SU-DHL-6 (cell line): ENCODE results near the gene CNTNAP4.

Experiments used
- H2AFZ ChIP-seq: fragments of 200-600 bp; sonication (generic); 2 replicates; pipeline ENCODE4 v1.6.1; 2014; ENCODE audit warnings: low read depth, mild to moderate bottlenecking, moderate library complexity, mixed read lengths, antibody characterized with exemption, low read length; ENCODE audit not compliant: severe bottlenecking
- H3F3A ChIP-seq: fragments of 200-600 bp; shearing (Covaris generic); 2 replicates; pipeline ENCODE4 v1.6.0; 2016; ENCODE audit warnings: antibody characterized with exemption, mild to moderate bottlenecking; ENCODE audit not compliant: insufficient read depth
- H3K27ac ChIP-seq: fragments of 200-600 bp; sonication (generic); 2 replicates; pipeline ENCODE4 v1.5.1; 2016; ENCODE audit warnings: low read depth, mild to moderate bottlenecking, low read length, moderate library complexity, mixed read lengths
- H3K27me3 ChIP-seq: fragments of 200-600 bp; sonication (generic), shearing (Covaris generic); 2 replicates; pipeline ENCODE4 v1.6.0; 2014; ENCODE audit warnings: mild to moderate bottlenecking, low read length
- H3K36me3 ChIP-seq: fragments of 200-600 bp; sonication (generic); 2 replicates; pipeline ENCODE4 v1.6.1; 2014; ENCODE audit warnings: mild to moderate bottlenecking, low read length, mixed read lengths
- H3K4me2 ChIP-seq: fragments of 300-600, 200-600 bp; shearing (Covaris generic), sonication (generic); 2 replicates; pipeline ENCODE4 v1.6.0; 2014; ENCODE audit warnings: low read length, low read depth, mild to moderate bottlenecking; ENCODE audit not compliant: poor library complexity, severe bottlenecking
- H3K4me3 ChIP-seq: fragments of 200-600 bp; sonication (generic); 2 replicates; pipeline ENCODE4 v1.5.1; 2014; ENCODE audit warnings: antibody characterized with exemption, low read length, mild to moderate bottlenecking, mixed read lengths; ENCODE audit not compliant: insufficient read depth, poor library complexity, severe bottlenecking
- H3K79me2 ChIP-seq: fragments of 200-600 bp; sonication (generic); 2 replicates; pipeline ENCODE4 v1.6.1; 2014; ENCODE audit warnings: mild to moderate bottlenecking, low read length, moderate library complexity; ENCODE audit not compliant: insufficient read depth
- H3K9ac ChIP-seq: fragments of 200-600 bp; sonication (generic); 2 replicates; pipeline ENCODE4 v1.7.0; 2014; ENCODE audit warnings: mild to moderate bottlenecking, low read length
- H3K9me2 ChIP-seq: fragments of 200-600 bp; sonication (generic); replicated peaks from 2 replicates; pipeline ENCODE4 v1.6.1; 2014; ENCODE audit warnings: low read length; ENCODE audit not compliant: insufficient read depth
- H3K9me3 ChIP-seq: fragments of 200-600 bp; sonication (generic); 2 replicates; pipeline ENCODE4 v1.6.1; 2014; ENCODE audit warnings: low read length, mixed read lengths; ENCODE audit not compliant: insufficient read depth
- H4K20me1 ChIP-seq: fragments of 200-600 bp; sonication (generic); 2 replicates; pipeline ENCODE4 v1.6.1; 2014; ENCODE audit warnings: low read depth, mild to moderate bottlenecking, antibody characterized with exemption, low read length, moderate library complexity, mixed read lengths
- CTCF ChIP-seq: fragments of 200-600 bp; sonication (generic); IDR thresholded peaks from one replicate; pipeline ENCODE4 v1.5.1; 2017; ENCODE audit warnings: antibody characterized with exemption, mild to moderate bottlenecking, low read length, moderate library complexity; ENCODE audit not compliant: insufficient read depth, poor library complexity, severe bottlenecking
- EZH2phosphoT487 ChIP-seq: fragments of 200-600 bp; sonication (generic), shearing (Covaris generic); conservative IDR thresholded peaks from 2 replicates; pipeline ENCODE4 v1.6.1; 2018; ENCODE audit warnings: mild to moderate bottlenecking, antibody characterized with exemption, low read length, moderate library complexity, mixed read lengths

Gene CNTNAP4

DNA sequence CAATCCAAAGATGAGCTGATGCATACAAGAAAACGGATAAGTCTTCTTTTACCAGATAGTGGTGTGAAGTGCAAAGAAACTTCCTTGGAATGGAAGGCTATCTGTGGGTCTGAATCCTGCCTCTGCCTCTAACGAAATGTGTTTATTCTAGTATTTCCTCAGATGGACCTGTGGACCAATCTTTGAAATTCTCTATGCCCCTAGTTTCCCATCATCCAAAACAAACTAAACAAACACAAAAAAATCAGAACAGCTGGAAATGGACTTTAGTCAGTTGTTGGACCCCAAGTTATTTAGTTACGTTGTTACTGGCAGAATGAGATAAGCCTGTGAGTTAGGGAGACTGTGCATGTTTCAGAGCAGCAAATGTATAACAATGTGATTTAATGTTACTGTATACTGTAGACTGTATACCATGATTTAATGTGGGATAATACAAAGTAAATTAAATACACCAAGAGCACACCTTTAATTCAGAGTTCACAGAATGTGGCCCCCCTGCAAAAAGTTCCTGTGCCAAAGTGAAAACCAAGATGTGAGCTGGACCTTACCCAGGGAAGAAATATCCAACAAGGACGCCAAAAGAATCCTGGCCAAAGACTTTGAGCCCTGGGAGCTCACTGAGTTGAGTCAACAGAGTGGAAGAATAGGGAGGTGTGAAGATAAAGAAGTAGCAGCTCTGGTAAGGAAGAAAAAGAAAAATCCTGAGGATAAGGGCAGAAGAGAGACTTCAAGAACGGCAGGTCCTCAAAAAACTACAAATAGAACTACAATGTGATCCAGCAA, 255.2 kb downstream of the CNTNAP4 start:
- Histone ChIP-seq H3K9me3 (no peaks in the 10 kb centered on the region), H2AFZ (no peak overlapping the region), H3K4me2 (no peak overlapping the region), H3K9ac (no peak overlapping the region), H3F3A (no peaks in the 10 kb centered on the region), H3K36me3 (no peaks in the 10 kb centered on the region), H4K20me1 (no peaks in the 10 kb centered on the region), H3K27me3 (no peaks in the 10 kb centered on the region), H3K27ac (no peak overlapping the region), H3K9me2 (no peaks in the 10 kb centered on the region), H3K4me3 (no peak overlapping the region), H3K79me2 (no peaks in the 10 kb centered on the region)
- no peak for TF ChIP-seq CTCF

DNA sequence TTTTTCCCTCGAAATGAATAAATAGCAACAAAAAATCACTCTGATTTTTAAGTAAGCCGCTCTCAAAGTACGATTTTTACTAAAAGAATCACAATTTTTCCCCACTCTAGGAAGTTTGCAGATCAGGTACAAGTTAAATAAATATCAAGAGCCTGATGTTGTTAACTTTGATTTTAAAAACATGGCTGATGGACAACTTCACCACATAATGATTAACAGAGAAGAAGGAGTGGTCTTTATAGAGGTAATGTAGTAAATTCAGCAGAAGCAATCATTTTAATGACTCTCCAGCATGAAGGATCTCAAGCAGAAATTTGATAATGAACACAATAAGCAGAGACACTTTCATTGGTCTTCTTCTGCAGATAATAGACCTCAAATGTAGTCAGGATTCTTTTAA, 262.4 kb downstream of the CNTNAP4 start:
- no peaks in the 10 kb centered on the region for H4K20me1 ChIP-seq
- H3K9ac ChIP-seq: no peak overlapping the region
- H3K4me2 ChIP-seq: no peak overlapping the region
- no peaks in the 10 kb centered on the region for H3K36me3 ChIP-seq
- H3K79me2 ChIP-seq: no peaks in the 10 kb centered on the region
- no peak overlapping the region for H2AFZ ChIP-seq
- no peak overlapping the region for H3K4me3 ChIP-seq
- H3K27ac ChIP-seq: no peak overlapping the region
- no peaks in the 10 kb centered on the region for H3K27me3 ChIP-seq
- H3K9me2 ChIP-seq: no peaks in the 10 kb centered on the region
- H3K9me3 ChIP-seq: no peaks in the 10 kb centered on the region
- no peaks in the 10 kb centered on the region for H3F3A ChIP-seq
- no peak for TF ChIP-seq EZH2phosphoT487
- no peak for TF ChIP-seq CTCF

DNA sequence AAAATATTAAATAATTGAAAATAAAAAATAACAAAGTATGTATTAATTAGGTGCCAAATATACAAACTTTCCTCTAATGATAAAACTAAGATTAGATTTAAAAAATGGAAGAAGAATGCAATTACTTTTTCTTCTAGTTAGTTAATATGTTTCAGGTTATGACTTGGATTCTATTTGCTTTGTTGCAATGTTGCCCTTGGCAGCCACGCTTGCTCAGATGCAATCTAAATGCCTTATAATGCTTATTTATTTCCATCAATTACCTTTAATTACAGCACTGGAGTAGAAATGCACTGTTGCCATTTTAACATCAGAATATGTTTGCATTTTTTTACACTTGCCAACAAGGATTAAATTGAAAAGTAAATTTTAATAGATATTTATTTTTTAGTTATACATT, 263.9 kb downstream of the CNTNAP4 start:
- Histone ChIP-seq H2AFZ (no peak overlapping the region), H3F3A (no peaks in the 10 kb centered on the region), H3K27ac (no peak overlapping the region), H3K27me3 (no peaks in the 10 kb centered on the region), H4K20me1 (no peaks in the 10 kb centered on the region), H3K9ac (no peak overlapping the region), H3K9me3 (no peaks in the 10 kb centered on the region), H3K4me3 (no peak overlapping the region), H3K4me2 (no peak overlapping the region), H3K9me2 (no peaks in the 10 kb centered on the region), H3K36me3 (no peaks in the 10 kb centered on the region), H3K79me2 (no peaks in the 10 kb centered on the region)
- TF ChIP-seq CTCF: no peak
- no peak for TF ChIP-seq EZH2phosphoT487
